ENCODE data around the gene AOC1. TPM values are rescaled to one million over a fixed set of nuclear protein-coding genes. Genes with fewer than 3 reads are reported as not detected.

The AOC1 gene
- total RNA-seq, 2 donors from 2014 or later: not detected

GRCh38 chr7:150856303-150857275 is 4.3 kb downstream of the AOC1 start:
- Histone ChIP-seq H3K27me3 (no peaks in the 10 kb centered on the region), H3K9me3 (no peaks in the 10 kb centered on the region), H3K27ac (no peak overlapping the region), H3K36me3 (no peaks in the 10 kb centered on the region), H3K4me1 (no peaks in the 10 kb centered on the region), H3K4me3 (no peak overlapping the region)
- DNase-seq (ENCODE audit: low spot score): peak; percentile 50
- no peak for TF ChIP-seq CTCF (IDR thresholded peaks at IDR 0.05)

GRCh38 chr7:150857276-150858055 is 5.1 kb downstream of the AOC1 start:
- Histone ChIP-seq H3K27ac (no peak overlapping the region), H3K4me3 (no peak overlapping the region), H3K36me3 (no peaks in the 10 kb centered on the region), H3K27me3 (no peaks in the 10 kb centered on the region), H3K9me3 (no peaks in the 10 kb centered on the region), H3K4me1 (no peaks in the 10 kb centered on the region)
- DNase-seq (ENCODE audit: low spot score): no peak
- TF ChIP-seq CTCF (IDR thresholded peaks at IDR 0.05): no peak

GRCh38 chr7:150858236-150859197 is 6.2 kb downstream of the AOC1 start:
- no peak for DNase-seq (ENCODE audit: low spot score)
- H3K4me1 ChIP-seq: no peaks in the 10 kb centered on the region

GRCh38 chr7:150860291-150860977 is 8.1 kb downstream of the AOC1 start:
- no peaks in the 10 kb centered on the region for H3K27me3 ChIP-seq
- no peaks in the 10 kb centered on the region for H3K4me1 ChIP-seq
- TF ChIP-seq CTCF (IDR thresholded peaks at IDR 0.05): peak in 1 of 2 donors; percentile 55
- no peak for DNase-seq (ENCODE audit: low spot score)
- no peak overlapping the region for H3K4me3 ChIP-seq
- no peak overlapping the region for H3K27ac ChIP-seq
- H3K36me3 ChIP-seq: no peaks in the 10 kb centered on the region
- no peaks in the 10 kb centered on the region for H3K9me3 ChIP-seq

More at GRCh38 chr7:150858236-150859197, 6.2 kb downstream of the AOC1 start:
- no peaks in the 10 kb centered on the region for H3K27me3 ChIP-seq
- H3K27ac ChIP-seq: no peak overlapping the region
- H3K9me3 ChIP-seq: no peaks in the 10 kb centered on the region
- no peak overlapping the region for H3K4me3 ChIP-seq
- H3K36me3 ChIP-seq: no peaks in the 10 kb centered on the region
- no peak for TF ChIP-seq CTCF (IDR thresholded peaks at IDR 0.05)

GRCh38 chr7:150860978-150861295 is 8.6 kb downstream of the AOC1 start:
- Histone ChIP-seq H3K9me3 (no peaks in the 10 kb centered on the region), H3K4me3 (no peak overlapping the region), H3K36me3 (no peaks in the 10 kb centered on the region), H3K27me3 (no peaks in the 10 kb centered on the region), H3K4me1 (no peaks in the 10 kb centered on the region), H3K27ac (no peak overlapping the region)
- DNase-seq (ENCODE audit: low spot score): no peak
- peak in 1 of 2 donors; percentile 5 for TF ChIP-seq CTCF (IDR thresholded peaks at IDR 0.05)

Measured in right atrium auricular region (tissue), 2 donors.